Breast epithelium (tissue), 4 donors: ENCODE measurements around the gene RBM33. TPM values are rescaled to one million over a fixed set of nuclear protein-coding genes. Genes with fewer than 3 reads are reported as not detected.

Source experiments
- DNase-seq, 2 donors: peaks; one replicate each; pipeline ENCODE4 v3.0.0-alpha.2; 2019; ENCODE audit warnings: low spot score in 2 of 2
- H3K27ac ChIP-seq, 2 donors: fragments of 200-600 bp; sonication (generic) in 1 of 2; one replicate each; pipeline ENCODE4 v1.5.1; 2016 to 2019; ENCODE audit warnings: mild to moderate bottlenecking in 1 of 2
- H3K27me3 ChIP-seq, 2 donors: fragments of 200-600 bp; sonication (generic) in 1 of 2; one replicate each; pipeline versions ENCODE4 v1.5.1 to v1.6.0; 2017 to 2019; ENCODE audit warnings: control low read depth in 1 of 2, mild to moderate bottlenecking in 1 of 2
- H3K36me3 ChIP-seq: fragments of 200-600 bp; one replicate; pipeline ENCODE4 v1.5.1; 2019
- H3K4me1 ChIP-seq, 2 donors: fragments of 200-600 bp; sonication (generic); one replicate each; pipeline ENCODE4 v1.5.1; 2016 to 2019; ENCODE audit warnings: control low read depth in 1 of 2
- H3K4me3 ChIP-seq, 3 donors: fragments of 200-600 bp; sonication (generic); 1 replicate in 2 of 3; 2 replicates in 1 of 3; pipeline ENCODE4 v1.5.1; 2016 to 2019; ENCODE audit warnings: mild to moderate bottlenecking in 3 of 3, moderate library complexity in 2 of 3
- H3K9me3 ChIP-seq, 2 donors: fragments of 200-600 bp; sonication (generic) in 1 of 2; one replicate each; pipeline ENCODE4 v1.5.1; 2016 to 2019; ENCODE audit warnings: control low read depth in 1 of 2
- POLR2A ChIP-seq: fragments of 450-650 bp; IDR thresholded peaks from one replicate; pipeline ENCODE4 v1.6.1; 2016; ENCODE audit warnings: antibody characterized with exemption, mild to moderate bottlenecking, moderate library complexity
- POLR2AphosphoS5 ChIP-seq, 3 donors: sonication (generic); formaldehyde crosslinking; IDR thresholded peaks; one replicate each; pipeline ENCODE4 v1.6.1; 2017; ENCODE audit warnings: antibody characterized with exemption in 3 of 3
- intact Hi-C: fragments of 100-400 bp; cut with DNase I; formaldehyde crosslinking; loops from one replicate; pipeline ENCODE4 v1.15.1; 2023; ENCODE audit warnings: low total_unique reads
- total RNA-seq, 3 donors: library from RNA; depleted of rRNA; stranded (reverse); fragments of >200 nt; gene quantifications; one replicate each; pipeline ENCODE4 v1.1.0, GENCODE V29; 2016
- TF ChIP-seq, protein P1 (sequence below), 3 donors: fragments of 450-650 bp; IDR thresholded peaks; one replicate each; pipeline ENCODE4 v1.5.1; 2016 to 2017; ENCODE audit warnings: antibody characterized with exemption in 3 of 3, mild to moderate bottlenecking in 3 of 3, moderate library complexity in 3 of 3

RBM33 gene
- total RNA-seq, 3 donors from 2014 or later, result 34.9 to 58.8 (median 46.5) TPM

DNA sequence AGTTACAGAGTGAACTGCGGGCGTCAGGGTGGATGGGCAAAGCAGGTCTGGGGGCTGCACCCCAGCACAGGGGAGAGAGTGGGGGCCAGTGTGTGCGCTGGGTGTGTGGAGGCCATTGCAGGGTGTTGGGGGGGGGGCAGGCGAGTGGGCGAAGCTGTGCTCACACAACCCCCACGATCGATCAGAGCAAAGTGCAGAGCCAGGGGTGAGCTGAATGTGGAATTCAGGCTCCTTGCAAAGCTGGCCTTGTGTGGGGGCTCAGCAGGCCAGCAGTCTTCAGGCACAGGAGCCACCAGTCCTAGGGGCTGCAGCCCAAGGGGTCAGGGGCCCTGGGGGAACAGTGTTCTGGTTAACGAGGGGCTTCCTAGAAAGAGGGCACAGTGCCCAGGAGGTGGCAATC lies 168.7 kb downstream of the RBM33 start:
- TF ChIP-seq POLR2A (no peak), POLR2AphosphoS5 (IDR thresholded peaks at IDR 0.05) (no peak)
- TF ChIP-seq, protein P1, sequence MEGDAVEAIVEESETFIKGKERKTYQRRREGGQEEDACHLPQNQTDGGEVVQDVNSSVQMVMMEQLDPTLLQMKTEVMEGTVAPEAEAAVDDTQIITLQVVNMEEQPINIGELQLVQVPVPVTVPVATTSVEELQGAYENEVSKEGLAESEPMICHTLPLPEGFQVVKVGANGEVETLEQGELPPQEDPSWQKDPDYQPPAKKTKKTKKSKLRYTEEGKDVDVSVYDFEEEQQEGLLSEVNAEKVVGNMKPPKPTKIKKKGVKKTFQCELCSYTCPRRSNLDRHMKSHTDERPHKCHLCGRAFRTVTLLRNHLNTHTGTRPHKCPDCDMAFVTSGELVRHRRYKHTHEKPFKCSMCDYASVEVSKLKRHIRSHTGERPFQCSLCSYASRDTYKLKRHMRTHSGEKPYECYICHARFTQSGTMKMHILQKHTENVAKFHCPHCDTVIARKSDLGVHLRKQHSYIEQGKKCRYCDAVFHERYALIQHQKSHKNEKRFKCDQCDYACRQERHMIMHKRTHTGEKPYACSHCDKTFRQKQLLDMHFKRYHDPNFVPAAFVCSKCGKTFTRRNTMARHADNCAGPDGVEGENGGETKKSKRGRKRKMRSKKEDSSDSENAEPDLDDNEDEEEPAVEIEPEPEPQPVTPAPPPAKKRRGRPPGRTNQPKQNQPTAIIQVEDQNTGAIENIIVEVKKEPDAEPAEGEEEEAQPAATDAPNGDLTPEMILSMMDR (IDR thresholded peaks at IDR 0.05), result no peak
- Histone ChIP-seq H3K27ac (no peak overlapping the region), H3K4me1 (peaks cover 18 to 19% of the 10 kb centered on the region in 2 donors), H3K4me3 (no peak overlapping the region), H3K36me3 (no peaks in the 10 kb centered on the region), H3K9me3 (no peaks in the 10 kb centered on the region), H3K27me3 (peaks cover 0 to 83% of the 10 kb centered on the region in 2 donors)
- DNase-seq, result no peak
- intact Hi-C loops, result no loop called here

DNA sequence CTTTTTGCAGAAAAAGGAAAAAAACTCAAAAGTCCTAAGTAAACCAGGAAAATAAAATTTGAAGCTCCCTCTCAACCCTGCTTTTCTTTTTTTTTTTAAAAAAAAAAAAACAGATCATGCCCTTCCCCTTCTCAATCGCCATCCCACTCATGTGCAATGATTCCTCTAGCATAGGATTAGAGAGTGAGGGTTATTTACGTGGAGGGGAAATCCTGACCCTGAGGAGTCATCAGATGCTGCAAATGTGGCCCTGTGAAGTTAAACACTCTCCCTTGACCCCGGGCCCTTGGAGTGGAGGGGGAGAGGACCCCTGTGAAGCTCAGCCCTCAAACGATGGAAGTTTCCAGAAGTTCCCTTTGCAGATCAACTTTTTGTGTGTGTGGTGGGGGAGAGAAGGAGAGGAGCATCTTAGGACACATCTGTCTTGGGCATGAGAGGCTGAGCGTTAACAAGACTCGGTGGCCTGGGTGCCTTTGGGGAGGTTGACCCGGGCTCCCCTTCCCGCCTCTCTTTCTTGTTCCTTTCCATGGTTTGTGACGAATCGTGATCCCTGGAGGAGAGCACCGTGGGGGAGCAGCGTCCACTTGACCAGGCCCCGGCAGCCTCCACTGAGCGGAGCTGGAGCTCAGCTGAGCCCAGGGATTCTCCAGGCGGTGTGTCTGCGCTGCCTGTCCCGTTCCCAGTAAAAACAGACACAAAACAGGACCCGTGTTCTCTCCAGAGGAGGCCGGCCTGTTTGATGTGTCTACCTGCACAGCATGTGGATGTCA lies 169.3 kb downstream of the RBM33 start:
- no peak overlapping the region for H3K4me3 ChIP-seq
- peaks cover 0 to 81% of the 10 kb centered on the region in 2 donors for H3K27me3 ChIP-seq
- intact Hi-C loops, result no loop called here
- H3K27ac ChIP-seq, result no peak overlapping the region
- no peaks in the 10 kb centered on the region for H3K9me3 ChIP-seq
- no peaks in the 10 kb centered on the region for H3K36me3 ChIP-seq
- TF ChIP-seq POLR2A, result no peak
- TF ChIP-seq POLR2AphosphoS5 (IDR thresholded peaks at IDR 0.05), result no peak
- TF ChIP-seq, protein P1 (IDR thresholded peaks at IDR 0.05), result no peak
- no peak for DNase-seq
- H3K4me1 ChIP-seq, result peaks cover 12 to 19% of the 10 kb centered on the region in 2 donors

DNA sequence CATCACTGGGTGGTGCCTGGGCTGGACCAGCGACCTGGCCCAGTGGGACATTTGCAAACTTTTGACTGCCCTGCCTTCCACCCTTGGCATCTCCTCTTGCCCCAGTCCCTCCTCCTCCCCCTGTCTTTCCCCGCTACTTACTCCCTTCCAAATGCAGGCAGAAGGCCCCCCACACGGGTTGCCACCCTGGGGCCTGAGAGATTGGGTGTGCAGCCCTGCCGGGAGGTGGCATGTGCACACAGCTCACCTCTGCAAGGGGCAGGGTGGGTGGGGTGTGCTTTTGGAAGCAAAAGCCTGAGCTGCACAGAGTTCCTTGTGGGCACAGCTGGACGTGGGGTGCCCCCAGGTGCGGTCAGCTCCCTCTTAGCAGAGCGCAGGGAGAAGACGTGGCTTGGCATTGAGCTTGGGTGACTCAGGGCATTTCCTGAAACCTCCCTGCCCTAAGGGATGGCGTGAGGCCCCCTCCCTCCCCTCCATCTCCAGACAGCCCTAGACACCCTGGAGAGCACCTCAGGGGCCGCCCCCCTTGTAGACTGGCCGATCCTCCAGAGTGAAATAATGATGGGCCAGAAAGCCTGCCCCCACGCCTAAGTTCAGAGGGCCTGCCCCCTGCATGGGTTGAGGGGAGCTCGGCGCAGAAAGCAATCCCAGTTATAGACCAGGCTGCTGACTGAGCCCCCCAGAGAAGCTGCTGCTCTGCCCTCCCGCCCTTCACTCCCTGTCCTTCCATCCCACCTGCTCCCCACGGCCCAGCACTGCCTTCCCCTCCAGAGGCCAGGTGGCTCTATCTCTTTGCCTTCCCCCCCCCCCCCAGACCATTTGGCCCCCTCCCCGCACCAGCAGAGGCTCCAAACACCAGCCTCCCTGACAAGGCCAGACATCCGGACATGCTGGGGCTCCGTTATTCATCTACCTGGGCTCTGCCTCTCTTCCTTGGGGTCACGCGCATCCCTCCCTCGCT lies 170.1 kb downstream of the RBM33 start:
- H3K4me3 ChIP-seq, result no peak overlapping the region
- no peak overlapping the region for H3K27ac ChIP-seq
- H3K4me1 ChIP-seq, result peaks cover 7 to 10% of the 10 kb centered on the region in 2 donors
- no peak for DNase-seq
- peaks cover 0 to 81% of the 10 kb centered on the region in 2 donors for H3K27me3 ChIP-seq
- TF ChIP-seq, protein P1 (IDR thresholded peaks at IDR 0.05), result no peak
- no peak for TF ChIP-seq POLR2AphosphoS5 (IDR thresholded peaks at IDR 0.05)
- TF ChIP-seq POLR2A, result no peak
- intact Hi-C loops, result no loop called here
- no peaks in the 10 kb centered on the region for H3K36me3 ChIP-seq
- H3K9me3 ChIP-seq, result no peaks in the 10 kb centered on the region

DNA sequence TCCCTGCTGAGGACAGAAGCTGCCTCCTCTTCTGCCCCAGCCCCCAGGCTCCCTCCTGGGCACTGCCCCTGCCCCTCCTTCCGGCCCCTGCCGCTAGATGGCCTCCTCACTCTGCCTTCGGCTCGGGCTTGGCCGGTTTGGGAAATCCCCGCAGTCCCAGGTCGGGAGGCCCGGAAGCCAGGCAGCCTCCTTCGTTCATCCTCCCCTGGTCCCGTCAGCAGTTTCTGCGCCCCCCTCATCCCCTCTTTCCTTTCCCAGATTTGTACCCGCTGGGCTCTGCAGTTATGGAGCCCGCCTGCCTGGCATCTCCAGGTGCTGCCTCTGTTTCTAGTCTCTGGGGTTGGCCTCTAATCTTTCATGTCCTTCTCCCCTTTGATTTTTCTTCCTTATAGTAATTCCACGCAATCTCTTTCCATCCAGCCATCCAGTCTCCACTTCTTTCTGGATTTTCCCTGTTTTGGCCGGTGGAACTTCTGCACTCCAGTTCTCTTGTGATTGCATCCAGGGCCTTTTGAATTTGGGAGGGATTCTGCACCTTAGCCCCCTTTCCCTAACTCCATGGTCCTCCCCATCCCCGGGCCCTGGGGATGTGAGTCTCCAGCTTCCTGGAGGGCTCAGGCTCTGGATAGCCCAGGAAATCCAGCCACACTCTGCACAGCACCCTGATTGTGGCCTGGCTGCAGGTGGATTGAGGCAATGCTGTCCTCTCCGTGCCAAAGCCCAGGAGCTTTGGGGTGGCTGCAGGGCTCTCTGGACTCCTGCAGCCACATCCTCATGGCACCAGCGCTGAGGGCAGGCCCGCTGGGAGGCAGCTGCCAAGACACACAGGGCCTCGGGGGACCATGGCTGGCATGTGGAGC lies 171.1 kb downstream of the RBM33 start:
- TF ChIP-seq POLR2AphosphoS5 (IDR thresholded peaks at IDR 0.05) (no peak), POLR2A (no peak)
- TF ChIP-seq, protein P1 (IDR thresholded peaks at IDR 0.05), result peak in 2 of 3 donors; percentile 44 to 56
- H3K4me3 ChIP-seq, result no peak overlapping the region
- H3K36me3 ChIP-seq, result no peaks in the 10 kb centered on the region
- no peak for DNase-seq
- intact Hi-C loops, result no loop called here
- H3K9me3 ChIP-seq, result no peaks in the 10 kb centered on the region
- H3K4me1 ChIP-seq, result peaks cover 0 to under 1% of the 10 kb centered on the region in 2 donors
- peaks cover 0 to 80% of the 10 kb centered on the region in 2 donors for H3K27me3 ChIP-seq
- no peak overlapping the region for H3K27ac ChIP-seq
